Forelimb muscle (tissue), 1 donor: ENCODE data around the gene CPNE8. TPM values are rescaled to one million over a fixed set of nuclear protein-coding genes. Genes with fewer than 3 reads are reported as not detected.

Experiments used
- DNase-seq: peaks from one replicate; pipeline ENCODE4 v3.0.0-alpha.2; 2013; ENCODE audit warnings: low read depth
- polyA plus RNA-seq: library from polyadenylated mRNA; unstranded; fragments of 120-200 nt; gene quantifications from one replicate; pipeline ENCODE4 v1.2.1, GENCODE V29; 2013; ENCODE audit not compliant: insufficient read length

The CPNE8 gene
- polyA plus RNA-seq = 6.4 TPM

- peak; percentile 36 for DNase-seq
These were observed at the start of gene CPNE8 for GRCh38 chr12:38905480-38906351. TSS of gene CPNE8 (minus strand) at chr12:38905591. CDS start at chr12:38905534, 57 bp downstream.

- no peak for DNase-seq
These were observed 49.0 kb upstream of the CPNE8 start for GRCh38 chr12:38954238-38954873.

- DNase-seq = no peak
These were observed 44.0 kb upstream of the CPNE8 start for GRCh38 chr12:38949363-38949762.

- no peak for DNase-seq
These were observed 29.3 kb upstream of the CPNE8 start for GRCh38 chr12:38934686-38935085.

GRCh38 chr12:38934078-38934584 lies 28.7 kb upstream of the CPNE8 start:
- no peak for DNase-seq

GRCh38 chr12:38932320-38932719 lies 26.9 kb upstream of the CPNE8 start:
- DNase-seq = no peak

GRCh38 chr12:38931461-38931860 lies 26.1 kb upstream of the CPNE8 start:
- no peak for DNase-seq

DNA sequence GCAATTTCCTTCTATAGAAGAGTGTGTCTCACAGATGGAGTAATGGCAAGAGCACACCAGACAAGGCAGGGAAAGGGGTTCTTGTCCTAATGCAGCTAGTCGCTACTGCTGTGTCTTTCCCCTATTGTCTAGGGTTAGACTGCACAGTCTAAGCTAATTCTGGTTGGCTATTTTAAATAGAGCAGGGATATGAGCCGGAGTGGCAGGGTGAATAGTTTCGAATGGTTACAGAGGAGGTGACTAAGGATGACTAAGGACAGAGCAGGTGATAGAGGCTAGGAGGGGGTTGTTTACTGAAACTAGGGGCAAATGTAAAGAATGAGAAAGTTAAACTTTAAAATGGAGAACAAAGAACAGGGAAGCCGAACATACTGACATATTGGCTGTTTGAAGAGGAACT lies 25.6 kb upstream of the CPNE8 start:
- DNase-seq = no peak

DNA sequence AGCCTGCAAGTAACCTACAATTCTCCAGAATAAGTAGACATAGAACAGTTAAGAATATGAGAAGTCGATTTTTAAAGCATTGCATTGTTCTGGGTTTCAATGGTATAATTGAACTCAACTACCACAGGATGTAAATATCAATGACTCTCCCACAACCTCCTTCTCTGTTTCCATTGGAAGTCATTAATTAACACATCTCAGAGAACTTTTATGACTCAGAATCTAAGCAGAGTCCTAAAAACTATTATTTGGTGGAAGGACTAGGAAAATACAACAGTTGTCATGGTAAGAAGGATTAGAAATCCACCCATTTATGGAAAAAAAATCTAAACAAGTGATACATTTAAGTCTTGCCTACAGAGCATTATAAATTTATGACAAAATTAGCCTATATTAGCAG lies 21.1 kb upstream of the CPNE8 start:
- DNase-seq = no peak

DNA sequence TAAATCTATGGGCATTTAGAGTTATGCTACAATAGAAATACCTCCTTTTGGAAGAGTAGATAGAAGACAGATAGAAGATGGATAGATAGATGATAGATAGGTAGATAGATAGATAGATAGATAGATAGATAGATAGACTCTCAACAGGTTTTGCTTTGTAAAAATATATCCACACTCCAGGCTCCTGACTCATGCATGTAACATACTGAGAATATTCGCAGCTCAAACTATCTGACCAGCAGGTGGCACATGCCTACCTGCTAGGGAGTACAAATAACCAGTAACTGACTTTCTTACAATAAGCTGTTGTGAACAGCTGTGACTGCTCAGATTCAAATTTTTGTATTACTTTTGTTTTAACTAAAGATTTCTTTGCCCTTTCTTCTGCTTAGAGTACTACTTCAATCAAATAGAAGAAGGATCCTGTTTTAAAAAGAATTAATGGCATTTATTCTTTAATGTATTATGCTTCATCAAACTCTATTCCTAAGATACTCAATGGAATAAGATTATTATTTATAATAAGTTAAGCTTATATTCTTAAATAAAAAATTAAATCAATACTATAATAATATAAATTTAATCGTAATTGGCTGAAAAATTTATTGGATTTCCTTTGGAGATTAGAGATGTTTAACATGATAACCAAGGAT lies 15.8 kb upstream of the CPNE8 start:
- no peak for DNase-seq

- no peak for DNase-seq
These were observed 13.8 kb upstream of the CPNE8 start for GRCh38 chr12:38919191-38919590.

- no peak for DNase-seq
These were observed 10.2 kb upstream of the CPNE8 start for GRCh38 chr12:38915429-38916182.

DNA sequence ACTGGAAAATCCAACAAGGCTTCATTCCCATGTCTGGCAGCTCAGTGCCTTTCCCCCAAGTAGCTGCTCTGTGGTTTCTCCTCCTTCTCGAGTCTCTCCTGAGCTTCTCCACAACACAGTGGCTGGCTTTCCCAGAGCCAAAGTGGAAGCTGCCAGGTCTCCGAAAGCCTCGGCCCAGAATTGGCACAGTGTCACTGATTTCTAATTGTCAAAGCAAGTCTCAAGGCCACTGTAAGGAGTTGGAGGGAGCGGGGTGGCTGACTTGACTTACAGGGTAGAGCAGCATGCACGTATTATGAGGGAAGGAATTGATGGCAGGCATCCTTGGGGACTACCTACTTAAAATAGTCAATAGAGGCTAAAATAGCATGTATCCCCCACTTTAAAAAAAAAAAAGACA lies 6.7 kb upstream of the CPNE8 start:
- DNase-seq = no peak

DNA sequence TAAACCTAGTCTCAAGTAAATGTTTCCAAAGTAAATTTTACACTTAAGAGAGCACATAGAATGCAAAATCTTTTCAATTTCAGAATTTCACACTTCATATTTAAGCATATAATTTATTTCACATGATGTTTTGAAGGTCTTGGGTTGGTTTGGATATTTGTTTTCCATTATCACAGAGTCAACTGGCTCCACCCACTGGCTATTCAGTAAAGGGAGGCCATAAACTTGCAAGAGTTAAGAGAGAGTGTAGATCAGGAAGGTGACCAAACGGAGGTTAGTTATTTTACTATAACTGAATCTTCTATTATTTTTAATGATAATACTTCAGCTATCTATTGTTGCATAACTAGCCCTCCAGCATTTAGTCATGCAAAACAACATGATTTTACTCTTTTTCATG lies 6.2 kb upstream of the CPNE8 start:
- no peak for DNase-seq

DNA sequence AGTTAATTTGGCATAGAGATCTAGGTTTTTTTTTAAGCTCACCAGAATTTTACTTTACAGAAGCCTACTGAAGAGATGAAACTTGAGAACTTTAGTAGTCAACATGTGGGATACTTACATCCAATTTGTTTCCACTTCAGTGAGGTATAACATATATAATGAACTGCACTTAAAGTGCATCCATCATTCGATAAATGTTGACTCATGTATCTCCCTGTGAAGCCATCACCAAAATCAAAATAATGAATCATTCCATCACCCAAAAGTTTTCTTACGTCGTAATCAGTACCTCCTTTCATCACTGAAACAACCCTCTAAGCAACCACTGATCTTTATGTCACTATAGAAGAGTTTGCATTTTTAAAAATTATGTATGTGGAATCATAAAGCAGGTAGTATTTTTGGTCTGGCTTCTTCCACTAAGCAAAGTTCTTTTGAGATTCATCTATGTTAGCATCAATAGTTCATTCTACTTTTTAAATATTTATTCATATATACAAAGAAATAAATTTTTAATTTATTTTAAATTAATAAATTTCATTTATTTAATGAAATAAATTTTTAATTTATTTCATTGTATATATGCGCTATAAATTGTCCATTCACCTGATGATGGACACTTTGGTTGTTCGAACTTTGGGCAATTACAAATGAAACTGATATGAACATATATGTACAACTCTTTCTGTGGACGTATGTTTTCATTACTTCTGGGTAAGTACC lies 2.0 kb upstream of the CPNE8 start:
- no peak for DNase-seq

GRCh38 chr12:38906482-38907200 lies 1.2 kb upstream of the CPNE8 start:
- DNase-seq = peak; percentile 77

GRCh38 chr12:38904537-38905479 lies 583 bp downstream of the CPNE8 start:
- DNase-seq = peak; percentile 57

- no peak for DNase-seq
These were observed 1.8 kb downstream of the CPNE8 start for GRCh38 chr12:38903596-38903995.

GRCh38 chr12:38898001-38898684 lies 7.2 kb downstream of the CPNE8 start:
- no peak for DNase-seq
